ENCODE results near the gene GADD45GIP1. TPM values are rescaled to one million over a fixed set of nuclear protein-coding genes. Genes with fewer than 3 reads are reported as not detected.

GADD45GIP1 gene
- total RNA-seq = 30.1 TPM

- peak; percentile 86 for DNase-seq
Observed at GRCh38 chr19:12956446-12957388, at the start of gene GADD45GIP1. TSS of gene GADD45GIP1 (minus strand) at chr19:12957223. CDS start at chr19:12957212, 11 bp downstream.

- DNase-seq = no peak
Observed at GRCh38 chr19:13005861-13006370, 48.9 kb upstream of the GADD45GIP1 start.

- DNase-seq = no peak
Observed at GRCh38 chr19:13005253-13005652, 48.2 kb upstream of the GADD45GIP1 start.

DNA sequence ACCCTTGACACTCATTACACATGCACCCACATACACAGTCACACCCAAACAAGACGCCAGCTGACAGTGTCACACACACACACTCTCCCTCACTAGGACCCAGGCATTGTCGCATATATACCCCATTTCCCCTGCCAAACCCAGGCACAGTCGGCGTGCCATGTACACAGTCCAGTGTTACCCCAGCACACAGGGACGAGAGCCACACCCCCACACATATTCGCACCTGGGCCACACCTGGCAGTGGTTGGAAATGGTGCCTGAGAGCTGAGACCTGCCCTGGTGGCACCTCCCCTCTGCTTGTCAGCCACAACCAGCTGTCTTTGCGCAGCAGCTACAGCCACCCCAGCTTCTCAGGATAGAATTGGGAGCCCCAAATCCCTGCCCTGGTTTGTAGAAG lies 47.2 kb upstream of the GADD45GIP1 start:
- DNase-seq = no peak

- DNase-seq = no peak
Observed at GRCh38 chr19:13003081-13003480, 46.1 kb upstream of the GADD45GIP1 start.

- peak; percentile 97 for DNase-seq
Observed at GRCh38 chr19:13002166-13002898, 45.3 kb upstream of the GADD45GIP1 start.

GRCh38 chr19:13001502-13002165 lies 44.6 kb upstream of the GADD45GIP1 start:
- DNase-seq = no peak

GRCh38 chr19:13001166-13001501 lies 44.1 kb upstream of the GADD45GIP1 start:
- DNase-seq = no peak

DNA sequence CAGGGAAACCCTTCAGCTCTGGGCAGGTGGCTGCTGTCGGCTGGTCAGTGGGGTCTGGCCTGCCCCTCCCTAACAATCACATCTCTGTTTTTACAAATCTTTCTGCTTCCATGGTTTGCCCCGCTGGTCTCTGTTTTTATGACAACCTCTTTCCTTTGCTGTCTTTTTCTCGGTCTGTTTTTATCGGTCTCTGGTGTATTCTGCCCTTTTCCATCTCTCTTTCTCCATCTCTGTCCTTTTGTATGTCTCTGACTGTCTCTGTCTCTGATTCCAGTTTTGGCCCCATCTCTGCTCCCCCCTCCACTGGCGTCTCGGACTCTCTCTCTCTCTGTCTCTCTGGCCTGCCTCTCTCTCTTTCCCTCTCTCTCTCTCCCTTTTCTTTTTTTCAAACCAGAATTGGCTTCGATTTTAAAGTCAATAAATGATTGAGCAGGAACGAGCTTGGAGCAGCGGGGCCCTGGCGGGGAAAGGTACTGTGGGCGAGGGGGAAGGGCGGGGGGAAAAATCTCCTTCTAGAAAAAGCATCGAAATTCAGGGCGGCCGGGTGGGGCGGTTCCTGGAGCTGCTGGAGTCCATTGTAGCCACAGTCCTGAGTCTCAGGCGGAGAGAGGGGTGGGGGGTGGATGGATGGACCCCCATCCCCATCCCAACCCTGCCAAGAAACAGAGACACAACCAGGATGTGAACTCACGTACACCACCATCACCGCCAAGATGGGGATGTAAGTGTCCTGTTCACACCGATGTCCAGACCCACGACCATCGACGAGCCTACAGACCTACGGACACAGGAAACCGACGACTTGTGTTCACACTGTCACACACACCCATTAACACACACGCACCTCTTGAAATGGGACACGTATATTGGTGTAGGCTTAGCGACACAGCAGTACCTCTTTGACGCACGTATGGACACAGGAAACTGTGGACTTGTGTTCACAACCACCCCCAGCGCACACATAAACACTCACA lies 41.2 kb upstream of the GADD45GIP1 start:
- peak; percentile 75 for DNase-seq

GRCh38 chr19:12997179-12997966 lies 40.4 kb upstream of the GADD45GIP1 start:
- DNase-seq = no peak

DNA sequence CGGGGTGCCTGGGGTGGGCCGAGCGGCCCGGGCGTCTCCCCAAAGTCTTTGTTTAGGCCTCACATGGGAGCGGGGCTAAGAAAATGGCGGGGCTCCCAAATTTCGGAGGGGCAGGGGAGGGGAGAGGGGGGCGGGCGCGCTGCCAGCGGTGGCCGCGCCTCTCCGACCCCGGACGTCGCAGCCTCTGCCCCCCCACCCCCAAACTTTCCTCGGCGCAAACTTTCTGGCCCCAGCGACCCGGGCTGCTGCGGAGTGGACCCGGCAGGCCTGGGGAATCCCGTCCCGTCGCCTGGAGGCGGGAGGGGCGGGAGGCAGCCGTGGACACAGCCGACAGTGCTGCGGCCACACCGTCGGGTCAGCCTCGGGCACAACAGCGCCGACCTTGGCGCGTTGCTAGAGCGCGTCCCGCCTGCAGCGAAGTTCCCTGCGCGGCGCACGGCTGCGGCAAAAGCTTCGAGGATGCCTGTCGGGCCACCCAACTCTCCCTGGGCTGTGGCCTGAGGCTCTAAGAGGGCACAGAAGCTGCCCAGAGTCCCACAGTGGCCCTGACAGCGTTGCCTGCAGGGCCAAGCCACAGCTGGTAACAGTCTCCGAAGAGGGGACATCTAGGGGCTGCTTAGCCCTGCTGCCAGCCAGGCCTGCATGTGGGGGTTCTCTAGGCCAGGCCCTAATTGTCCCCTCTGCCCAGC lies 39.5 kb upstream of the GADD45GIP1 start:
- no peak for DNase-seq

DNA sequence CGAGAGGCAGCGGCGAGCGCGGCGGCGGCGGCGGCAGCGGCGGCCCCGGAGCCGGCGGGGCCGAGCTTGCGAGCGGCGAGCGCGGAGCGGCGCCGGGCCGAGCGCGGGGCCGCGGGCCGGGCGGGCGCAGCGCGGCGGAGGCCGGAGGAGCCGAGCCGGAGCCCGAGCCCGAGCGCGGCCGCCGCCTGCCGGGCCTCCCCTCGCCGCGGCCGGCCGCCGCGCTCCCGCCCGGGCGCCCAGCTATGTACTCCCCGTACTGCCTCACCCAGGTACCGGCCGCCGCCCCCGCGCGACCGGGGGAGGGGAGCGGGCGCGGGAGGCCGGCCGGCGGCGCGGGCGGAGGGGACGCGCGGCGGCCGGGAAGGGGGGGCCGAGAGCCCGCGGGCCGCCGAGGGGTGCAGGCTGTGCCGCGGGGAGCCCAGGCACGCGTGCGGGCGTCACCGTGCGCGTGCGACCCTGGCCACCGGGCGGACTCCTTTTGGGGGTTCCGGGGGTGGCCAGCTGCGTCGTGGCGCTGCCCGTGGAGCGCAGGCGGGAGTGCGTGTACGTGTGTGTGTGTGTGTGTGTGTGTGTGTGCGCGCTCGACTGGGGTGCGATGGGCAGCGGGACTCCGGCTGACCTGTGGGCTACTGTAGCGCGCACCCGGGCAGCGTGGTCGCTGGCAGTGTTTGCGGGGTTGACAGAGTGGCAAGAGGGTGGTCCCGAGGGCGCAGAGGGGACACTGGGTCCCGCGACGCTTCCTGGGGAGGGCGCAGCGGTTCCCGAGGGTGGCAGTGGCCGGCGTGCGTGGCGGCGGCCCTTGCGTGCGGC lies 38.8 kb upstream of the GADD45GIP1 start:
- no peak for DNase-seq

DNA sequence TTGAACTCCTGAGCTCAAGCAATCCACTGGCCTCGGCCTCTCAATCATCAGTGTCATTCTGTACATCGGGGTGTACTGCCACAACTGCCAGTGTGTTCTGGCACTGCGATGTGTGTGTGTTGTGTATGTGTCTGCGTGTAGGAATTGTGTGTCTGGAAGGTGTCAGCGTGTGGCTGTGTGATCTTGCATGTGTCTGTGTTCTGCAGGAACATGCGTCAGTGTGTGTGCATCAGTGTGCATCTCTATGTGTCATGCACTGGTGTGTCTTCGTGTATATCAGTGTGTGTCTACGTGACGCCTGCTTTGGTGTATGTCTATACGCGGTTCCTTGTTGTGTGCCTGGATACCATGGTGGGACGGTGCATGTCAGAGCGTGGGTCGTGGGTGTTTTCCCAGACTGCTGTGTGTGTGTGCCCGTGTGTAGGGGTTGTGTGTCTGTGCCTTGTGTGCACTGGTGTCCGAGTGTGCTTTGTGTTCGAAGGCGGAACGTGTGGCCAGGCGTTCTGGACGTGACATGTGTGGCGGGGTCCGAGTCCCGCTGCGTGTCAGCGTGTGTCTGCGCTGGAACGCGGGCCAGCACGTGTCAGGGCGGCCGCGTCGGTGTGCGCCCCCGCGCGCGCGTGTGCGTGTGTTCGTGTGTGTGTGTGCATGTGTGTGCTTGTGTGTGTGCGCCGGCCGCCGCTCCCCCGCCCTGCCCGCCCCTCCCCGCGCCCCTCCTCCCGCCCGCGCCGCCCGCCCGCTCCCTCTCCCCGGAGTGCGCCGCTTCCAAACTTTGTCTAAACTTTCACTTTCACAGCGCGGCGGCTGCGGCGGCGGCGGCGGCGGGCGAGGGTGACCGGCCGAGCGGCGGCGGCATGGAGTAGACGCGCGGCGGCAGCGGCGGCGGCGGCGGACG lies 37.9 kb upstream of the GADD45GIP1 start, which contains the start of gene NFIX:
Gene NFIX (plus strand): TSS at position 775 of the 895 bp plus-strand sequence. CDS start 363 bp downstream, outside the sequence.
- peak; percentile 85 for DNase-seq

GRCh38 chr19:12993562-12993961 lies 36.5 kb upstream of the GADD45GIP1 start:
- DNase-seq = no peak

DNA sequence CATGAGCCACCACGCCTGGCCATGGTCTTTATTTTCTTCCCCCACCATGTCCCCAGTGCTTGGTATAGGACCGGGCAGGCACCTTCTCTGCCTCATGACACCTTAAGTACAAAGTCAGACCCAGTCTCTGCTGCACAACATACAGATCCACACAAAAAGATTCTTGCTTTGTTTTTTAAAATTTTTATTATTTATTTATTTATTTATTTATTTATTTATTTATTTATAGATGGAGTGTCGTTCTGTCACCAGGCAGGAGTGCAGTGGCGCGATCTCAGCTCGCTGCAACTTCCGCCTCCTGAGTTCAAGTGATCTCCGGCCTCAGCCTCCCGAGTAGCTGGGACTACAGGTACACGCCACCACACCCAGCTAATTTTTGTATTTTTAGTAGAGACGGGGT lies 35.7 kb upstream of the GADD45GIP1 start:
- no peak for DNase-seq

- no peak for DNase-seq
Observed at GRCh38 chr19:12991296-12991695, 34.3 kb upstream of the GADD45GIP1 start.

GRCh38 chr19:12990853-12991252 lies 33.8 kb upstream of the GADD45GIP1 start:
- no peak for DNase-seq

DNA sequence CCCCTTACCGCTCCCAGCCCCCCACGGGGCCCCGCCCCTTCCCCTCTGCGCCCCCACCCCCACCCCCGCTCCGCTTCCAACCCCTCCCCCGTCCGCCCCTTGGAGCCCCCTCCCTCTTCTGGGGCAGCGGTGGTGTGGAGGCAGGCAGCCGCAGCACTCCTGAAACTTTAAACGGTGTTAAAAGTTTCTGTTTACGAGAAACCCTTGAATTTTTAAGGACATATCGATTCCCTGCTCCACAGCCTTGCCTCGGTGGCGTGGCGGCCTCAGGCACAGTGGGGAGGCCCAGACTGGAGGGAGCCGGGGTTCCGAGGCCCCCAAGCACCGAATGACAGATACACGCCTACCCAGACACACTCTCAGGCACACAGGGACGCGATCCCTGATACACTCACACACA lies 33.4 kb upstream of the GADD45GIP1 start:
- DNase-seq = no peak
